ENCODE measurements around the gene SEMA4B. TPM values are rescaled to one million over a fixed set of nuclear protein-coding genes. Genes with fewer than 3 reads are reported as not detected.

Gene SEMA4B
- total and polyA plus RNA-seq, 9 of the 15 experiments (the other 6 are each of a cell fraction or from before 2014, with no cell fraction given): 1.3 to 33.6 (median 11.0) TPM

DNA sequence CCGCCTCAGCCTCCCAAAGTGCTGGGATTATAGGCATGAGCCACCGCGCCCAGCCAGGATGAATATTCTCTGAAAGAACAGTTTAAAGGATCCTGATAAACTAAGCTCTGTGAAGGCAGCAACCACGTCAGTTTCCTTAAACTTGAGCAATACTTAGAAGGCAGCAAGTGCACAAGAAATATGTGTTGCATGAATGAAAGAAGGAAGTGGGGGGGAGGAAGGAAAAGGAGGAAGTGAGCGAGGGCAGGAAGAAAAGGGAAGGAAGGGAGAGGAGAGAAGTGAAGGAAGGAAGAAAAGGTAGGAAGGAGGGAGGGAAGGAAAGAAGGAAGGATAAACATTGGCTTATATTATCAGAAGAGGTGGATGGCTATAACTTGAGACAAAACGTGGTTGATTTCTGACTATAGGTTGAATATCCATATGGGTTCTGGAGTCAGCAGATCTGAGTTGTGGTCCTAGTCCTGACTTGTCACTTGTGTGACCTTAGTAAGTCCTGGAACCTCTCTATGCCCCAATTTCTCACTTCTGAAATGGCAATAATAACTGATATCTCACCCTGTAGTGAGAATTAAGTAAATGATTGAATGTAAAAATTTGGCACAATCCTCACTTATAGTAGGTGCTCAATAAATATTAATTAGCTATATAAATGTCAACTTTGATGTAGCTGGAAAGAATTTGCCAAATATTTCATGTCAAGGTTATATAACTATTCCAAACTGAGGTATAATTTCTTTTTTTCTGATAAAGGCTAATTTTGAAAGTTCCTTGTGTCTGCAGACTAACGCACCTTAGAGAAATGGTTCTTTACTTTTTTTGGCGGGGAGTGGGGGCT is 12.0 kb upstream of the SEMA4B start (continued):
- TF ChIP-seq MIER1 (IDR thresholded peaks at IDR 0.05; ENCODE audit: low read depth) (peak; percentile 61; the same call in 1 of the 2 replicates), KDM4B (IDR thresholded peaks at IDR 0.05; ENCODE audit: borderline replicate concordance in 2 of 2, low read depth in 1 of 2) (no peak), MCM7 (IDR thresholded peaks at IDR 0.05) (no peak), SREBF1 (IDR thresholded peaks at IDR 0.05; ENCODE audit: borderline replicate concordance, low read depth, low read length) (no peak), ZNF146 (CRISPR knock-in tag; IDR thresholded peaks at IDR 0.05; ENCODE audit: unreplicated experiment) (no peak), MEF2D (tag; conservative IDR thresholded peaks at IDR 0.05; ENCODE audit: low read depth) (no peak), ZC3H8 (IDR thresholded peaks at IDR 0.05) (peak; percentile 75; the same call in 1 of the 2 replicates), CC2D1A (IDR thresholded peaks at IDR 0.05) (no peak), KDM2B (CRISPR knock-in tag; IDR thresholded peaks at IDR 0.05) (no peak), ZNF174 (CRISPR knock-in tag; IDR thresholded peaks at IDR 0.05) (no peak), KDM5B (IDR thresholded peaks at IDR 0.05; ENCODE audit: insufficient replicate concordance, low read depth, low read length) (no peak)
- TF ChIP-seq, protein P1, sequence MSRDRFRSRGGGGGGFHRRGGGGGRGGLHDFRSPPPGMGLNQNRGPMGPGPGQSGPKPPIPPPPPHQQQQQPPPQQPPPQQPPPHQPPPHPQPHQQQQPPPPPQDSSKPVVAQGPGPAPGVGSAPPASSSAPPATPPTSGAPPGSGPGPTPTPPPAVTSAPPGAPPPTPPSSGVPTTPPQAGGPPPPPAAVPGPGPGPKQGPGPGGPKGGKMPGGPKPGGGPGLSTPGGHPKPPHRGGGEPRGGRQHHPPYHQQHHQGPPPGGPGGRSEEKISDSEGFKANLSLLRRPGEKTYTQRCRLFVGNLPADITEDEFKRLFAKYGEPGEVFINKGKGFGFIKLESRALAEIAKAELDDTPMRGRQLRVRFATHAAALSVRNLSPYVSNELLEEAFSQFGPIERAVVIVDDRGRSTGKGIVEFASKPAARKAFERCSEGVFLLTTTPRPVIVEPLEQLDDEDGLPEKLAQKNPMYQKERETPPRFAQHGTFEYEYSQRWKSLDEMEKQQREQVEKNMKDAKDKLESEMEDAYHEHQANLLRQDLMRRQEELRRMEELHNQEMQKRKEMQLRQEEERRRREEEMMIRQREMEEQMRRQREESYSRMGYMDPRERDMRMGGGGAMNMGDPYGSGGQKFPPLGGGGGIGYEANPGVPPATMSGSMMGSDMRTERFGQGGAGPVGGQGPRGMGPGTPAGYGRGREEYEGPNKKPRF (IDR thresholded peaks at IDR 0.05; ENCODE audit: low read depth, low read length): no peak
- TF ChIP-seq, protein P2, sequence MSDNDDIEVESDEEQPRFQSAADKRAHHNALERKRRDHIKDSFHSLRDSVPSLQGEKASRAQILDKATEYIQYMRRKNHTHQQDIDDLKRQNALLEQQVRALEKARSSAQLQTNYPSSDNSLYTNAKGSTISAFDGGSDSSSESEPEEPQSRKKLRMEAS (CRISPR knock-in tag; IDR thresholded peaks at IDR 0.05): no peak
- TF ChIP-seq, protein P3, sequence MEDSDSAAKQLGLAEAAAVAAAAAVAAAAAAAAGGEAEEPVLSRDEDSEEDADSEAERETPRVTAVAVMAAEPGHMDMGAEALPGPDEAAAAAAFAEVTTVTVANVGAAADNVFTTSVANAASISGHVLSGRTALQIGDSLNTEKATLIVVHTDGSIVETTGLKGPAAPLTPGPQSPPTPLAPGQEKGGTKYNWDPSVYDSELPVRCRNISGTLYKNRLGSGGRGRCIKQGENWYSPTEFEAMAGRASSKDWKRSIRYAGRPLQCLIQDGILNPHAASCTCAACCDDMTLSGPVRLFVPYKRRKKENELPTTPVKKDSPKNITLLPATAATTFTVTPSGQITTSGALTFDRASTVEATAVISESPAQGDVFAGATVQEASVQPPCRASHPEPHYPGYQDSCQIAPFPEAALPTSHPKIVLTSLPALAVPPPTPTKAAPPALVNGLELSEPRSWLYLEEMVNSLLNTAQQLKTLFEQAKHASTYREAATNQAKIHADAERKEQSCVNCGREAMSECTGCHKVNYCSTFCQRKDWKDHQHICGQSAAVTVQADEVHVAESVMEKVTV (CRISPR knock-in tag; IDR thresholded peaks at IDR 0.05): no peak
- TF ChIP-seq, protein P4, sequence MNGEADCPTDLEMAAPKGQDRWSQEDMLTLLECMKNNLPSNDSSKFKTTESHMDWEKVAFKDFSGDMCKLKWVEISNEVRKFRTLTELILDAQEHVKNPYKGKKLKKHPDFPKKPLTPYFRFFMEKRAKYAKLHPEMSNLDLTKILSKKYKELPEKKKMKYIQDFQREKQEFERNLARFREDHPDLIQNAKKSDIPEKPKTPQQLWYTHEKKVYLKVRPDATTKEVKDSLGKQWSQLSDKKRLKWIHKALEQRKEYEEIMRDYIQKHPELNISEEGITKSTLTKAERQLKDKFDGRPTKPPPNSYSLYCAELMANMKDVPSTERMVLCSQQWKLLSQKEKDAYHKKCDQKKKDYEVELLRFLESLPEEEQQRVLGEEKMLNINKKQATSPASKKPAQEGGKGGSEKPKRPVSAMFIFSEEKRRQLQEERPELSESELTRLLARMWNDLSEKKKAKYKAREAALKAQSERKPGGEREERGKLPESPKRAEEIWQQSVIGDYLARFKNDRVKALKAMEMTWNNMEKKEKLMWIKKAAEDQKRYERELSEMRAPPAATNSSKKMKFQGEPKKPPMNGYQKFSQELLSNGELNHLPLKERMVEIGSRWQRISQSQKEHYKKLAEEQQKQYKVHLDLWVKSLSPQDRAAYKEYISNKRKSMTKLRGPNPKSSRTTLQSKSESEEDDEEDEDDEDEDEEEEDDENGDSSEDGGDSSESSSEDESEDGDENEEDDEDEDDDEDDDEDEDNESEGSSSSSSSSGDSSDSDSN (IDR thresholded peaks at IDR 0.05; ENCODE audit: borderline replicate concordance in 1 of 2, low read depth in 2 of 2, low read length in 2 of 2): no peak
- TF ChIP-seq, protein P5, sequence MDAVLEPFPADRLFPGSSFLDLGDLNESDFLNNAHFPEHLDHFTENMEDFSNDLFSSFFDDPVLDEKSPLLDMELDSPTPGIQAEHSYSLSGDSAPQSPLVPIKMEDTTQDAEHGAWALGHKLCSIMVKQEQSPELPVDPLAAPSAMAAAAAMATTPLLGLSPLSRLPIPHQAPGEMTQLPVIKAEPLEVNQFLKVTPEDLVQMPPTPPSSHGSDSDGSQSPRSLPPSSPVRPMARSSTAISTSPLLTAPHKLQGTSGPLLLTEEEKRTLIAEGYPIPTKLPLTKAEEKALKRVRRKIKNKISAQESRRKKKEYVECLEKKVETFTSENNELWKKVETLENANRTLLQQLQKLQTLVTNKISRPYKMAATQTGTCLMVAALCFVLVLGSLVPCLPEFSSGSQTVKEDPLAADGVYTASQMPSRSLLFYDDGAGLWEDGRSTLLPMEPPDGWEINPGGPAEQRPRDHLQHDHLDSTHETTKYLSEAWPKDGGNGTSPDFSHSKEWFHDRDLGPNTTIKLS (IDR thresholded peaks at IDR 0.05; ENCODE audit: borderline replicate concordance, low read depth): no peak
- TF ChIP-seq, protein P6, sequence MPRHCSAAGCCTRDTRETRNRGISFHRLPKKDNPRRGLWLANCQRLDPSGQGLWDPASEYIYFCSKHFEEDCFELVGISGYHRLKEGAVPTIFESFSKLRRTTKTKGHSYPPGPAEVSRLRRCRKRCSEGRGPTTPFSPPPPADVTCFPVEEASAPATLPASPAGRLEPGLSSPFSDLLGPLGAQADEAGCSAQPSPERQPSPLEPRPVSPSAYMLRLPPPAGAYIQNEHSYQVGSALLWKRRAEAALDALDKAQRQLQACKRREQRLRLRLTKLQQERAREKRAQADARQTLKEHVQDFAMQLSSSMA (CRISPR knock-in tag; IDR thresholded peaks at IDR 0.05): no peak
- TF ChIP-seq, protein P7, sequence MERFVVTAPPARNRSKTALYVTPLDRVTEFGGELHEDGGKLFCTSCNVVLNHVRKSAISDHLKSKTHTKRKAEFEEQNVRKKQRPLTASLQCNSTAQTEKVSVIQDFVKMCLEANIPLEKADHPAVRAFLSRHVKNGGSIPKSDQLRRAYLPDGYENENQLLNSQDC (CRISPR knock-in tag; IDR thresholded peaks at IDR 0.05): no peak
